ENCODE data around the gene CYP2D6.
"Not testable (repeated sequence)": the region's sequence is repeated elsewhere in the genome, so short reads cannot be mapped to it uniquely, and the experiment has no call there.

- TF ChIP-seq POLR2A (IDR thresholded peaks at IDR 0.05), result not testable (repeated sequence)
- TF ChIP-seq, protein P1, sequence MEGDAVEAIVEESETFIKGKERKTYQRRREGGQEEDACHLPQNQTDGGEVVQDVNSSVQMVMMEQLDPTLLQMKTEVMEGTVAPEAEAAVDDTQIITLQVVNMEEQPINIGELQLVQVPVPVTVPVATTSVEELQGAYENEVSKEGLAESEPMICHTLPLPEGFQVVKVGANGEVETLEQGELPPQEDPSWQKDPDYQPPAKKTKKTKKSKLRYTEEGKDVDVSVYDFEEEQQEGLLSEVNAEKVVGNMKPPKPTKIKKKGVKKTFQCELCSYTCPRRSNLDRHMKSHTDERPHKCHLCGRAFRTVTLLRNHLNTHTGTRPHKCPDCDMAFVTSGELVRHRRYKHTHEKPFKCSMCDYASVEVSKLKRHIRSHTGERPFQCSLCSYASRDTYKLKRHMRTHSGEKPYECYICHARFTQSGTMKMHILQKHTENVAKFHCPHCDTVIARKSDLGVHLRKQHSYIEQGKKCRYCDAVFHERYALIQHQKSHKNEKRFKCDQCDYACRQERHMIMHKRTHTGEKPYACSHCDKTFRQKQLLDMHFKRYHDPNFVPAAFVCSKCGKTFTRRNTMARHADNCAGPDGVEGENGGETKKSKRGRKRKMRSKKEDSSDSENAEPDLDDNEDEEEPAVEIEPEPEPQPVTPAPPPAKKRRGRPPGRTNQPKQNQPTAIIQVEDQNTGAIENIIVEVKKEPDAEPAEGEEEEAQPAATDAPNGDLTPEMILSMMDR (IDR thresholded peaks at IDR 0.05), result peak in 1 of 4 experiments; percentile 4
Measured at GRCh38 chr22:42112793-42113192, 17.8 kb downstream of the CYP2D6 start.

All from uterus (tissue), 2 donors.